ENCODE results near the gene HUWE1. TPM values are rescaled to one million over a fixed set of nuclear protein-coding genes. Genes with fewer than 3 reads are reported as not detected.
A peak's percentile ranks its signal among the peaks of the same experiment; 100 is the strongest.

The HUWE1 gene
- total RNA-seq, 4 donors from 2014 or later, result 65.1 to 104 (median 84.7) TPM

DNA sequence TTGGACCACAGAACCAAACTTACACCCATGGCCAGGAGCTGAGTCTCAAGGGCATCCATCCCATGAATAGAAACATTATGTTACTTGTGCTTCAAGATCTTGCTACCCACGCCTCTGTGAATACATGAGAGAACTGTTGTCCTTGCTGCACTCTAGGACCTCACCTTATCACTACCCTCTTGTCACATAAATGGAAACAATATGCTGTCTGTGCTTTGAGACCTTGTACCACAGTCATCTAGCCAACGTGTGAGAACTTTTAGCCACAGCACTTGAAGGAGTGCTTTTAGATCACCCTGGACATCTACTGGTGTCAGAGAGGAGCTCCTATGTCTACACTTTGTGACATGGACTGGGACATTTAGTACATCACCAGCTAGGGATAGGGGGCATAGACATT is 30.7 kb upstream of the HUWE1 start:
- WGBS, 2 donors (ENCODE audit: low coverage in 1 of 2), result 55% methylated on average over 2 of the region's 2 CpGs; no CpG with 5 or more reads in 1 of the 2 donors
- in situ Hi-C loops (cut with MboI; ENCODE audit: low pct_ligation_motif_present in 1 of 4, low pct_unique_long_range_greater_than_20kb in 1 of 4, low sequenced_read_pairs in 3 of 4), result loop anchor here in 1 of 4 donors (25.0 kb wide), 1 partner anchor 120 kb away; no protein-coding TSS in a partner anchor
- no peaks in the 10 kb centered on the region for H3K4me1 ChIP-seq
- no peak overlapping the region for H3K27ac ChIP-seq
- no peaks in the 10 kb centered on the region for H3K27me3 ChIP-seq
- H3K9me3 ChIP-seq, result no peaks in the 10 kb centered on the region
- intact Hi-C loops (cut with DNase I; ENCODE audit: low total_unique reads), result no loop called here
- no peak for DNase-seq
- TF ChIP-seq, protein P1, sequence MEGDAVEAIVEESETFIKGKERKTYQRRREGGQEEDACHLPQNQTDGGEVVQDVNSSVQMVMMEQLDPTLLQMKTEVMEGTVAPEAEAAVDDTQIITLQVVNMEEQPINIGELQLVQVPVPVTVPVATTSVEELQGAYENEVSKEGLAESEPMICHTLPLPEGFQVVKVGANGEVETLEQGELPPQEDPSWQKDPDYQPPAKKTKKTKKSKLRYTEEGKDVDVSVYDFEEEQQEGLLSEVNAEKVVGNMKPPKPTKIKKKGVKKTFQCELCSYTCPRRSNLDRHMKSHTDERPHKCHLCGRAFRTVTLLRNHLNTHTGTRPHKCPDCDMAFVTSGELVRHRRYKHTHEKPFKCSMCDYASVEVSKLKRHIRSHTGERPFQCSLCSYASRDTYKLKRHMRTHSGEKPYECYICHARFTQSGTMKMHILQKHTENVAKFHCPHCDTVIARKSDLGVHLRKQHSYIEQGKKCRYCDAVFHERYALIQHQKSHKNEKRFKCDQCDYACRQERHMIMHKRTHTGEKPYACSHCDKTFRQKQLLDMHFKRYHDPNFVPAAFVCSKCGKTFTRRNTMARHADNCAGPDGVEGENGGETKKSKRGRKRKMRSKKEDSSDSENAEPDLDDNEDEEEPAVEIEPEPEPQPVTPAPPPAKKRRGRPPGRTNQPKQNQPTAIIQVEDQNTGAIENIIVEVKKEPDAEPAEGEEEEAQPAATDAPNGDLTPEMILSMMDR (IDR thresholded peaks at IDR 0.05), result no peak
- TF ChIP-seq EP300 (IDR thresholded peaks at IDR 0.05; ENCODE audit: low read depth) (no peak), POLR2AphosphoS5 (IDR thresholded peaks at IDR 0.05) (no peak), POLR2A (IDR thresholded peaks at IDR 0.05) (no peak)
- H3K4me3 ChIP-seq, result no peak overlapping the region
- H3K36me3 ChIP-seq, result no peaks in the 10 kb centered on the region

DNA sequence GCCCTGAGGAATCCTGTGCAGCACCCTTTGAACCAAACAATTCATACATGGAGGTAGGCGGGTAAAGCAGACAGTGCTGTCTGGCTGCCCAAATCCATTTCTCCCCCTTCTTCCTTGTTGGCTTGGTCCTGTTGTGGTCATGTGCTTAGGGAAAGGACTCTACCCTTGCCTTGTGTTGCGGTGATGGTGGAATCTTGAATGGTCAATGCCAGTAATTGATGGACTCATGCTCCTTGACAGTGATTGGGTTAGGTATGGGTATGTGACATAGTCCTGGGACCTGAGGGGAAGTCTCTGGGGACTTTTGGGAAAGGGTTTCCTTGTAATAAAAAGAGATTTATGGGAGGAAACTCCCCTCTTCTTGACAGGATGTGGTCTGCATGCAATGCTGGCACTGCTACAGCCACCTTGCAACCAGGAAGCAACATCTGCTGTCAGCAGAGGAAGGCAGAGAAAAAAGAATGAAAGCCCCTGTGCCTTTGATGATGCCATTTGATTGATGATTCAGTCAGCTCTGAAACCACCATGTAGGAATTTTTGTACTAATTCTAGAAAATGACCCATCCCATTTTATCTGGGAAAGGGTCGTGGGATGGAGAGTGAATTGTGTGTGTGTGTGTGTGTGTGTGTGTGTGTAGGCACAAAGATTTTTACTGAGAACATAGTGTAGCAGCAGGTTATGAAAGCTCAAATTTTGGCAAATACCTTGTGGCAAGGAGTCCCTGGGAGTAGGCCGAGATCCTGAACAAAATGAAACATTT is 30.0 kb upstream of the HUWE1 start:
- no peak overlapping the region for H3K27ac ChIP-seq
- H3K27me3 ChIP-seq, result no peaks in the 10 kb centered on the region
- H3K9me3 ChIP-seq, result no peaks in the 10 kb centered on the region
- H3K4me1 ChIP-seq, result no peaks in the 10 kb centered on the region
- intact Hi-C loops (cut with DNase I; ENCODE audit: low total_unique reads), result no loop called here
- no peak overlapping the region for H3K4me3 ChIP-seq
- TF ChIP-seq POLR2AphosphoS5 (IDR thresholded peaks at IDR 0.05), result no peak
- in situ Hi-C loops (cut with MboI; ENCODE audit: low pct_ligation_motif_present in 1 of 4, low pct_unique_long_range_greater_than_20kb in 1 of 4, low sequenced_read_pairs in 3 of 4), result loop anchor here in 1 of 4 donors (25.0 kb wide), 1 partner anchor 121 kb away; no protein-coding TSS in a partner anchor
- no peaks in the 10 kb centered on the region for H3K36me3 ChIP-seq
- WGBS, 2 donors (ENCODE audit: low coverage in 1 of 2), result 82% methylated on average over 4 of the region's 4 CpGs; no CpG with 5 or more reads in 1 of the 2 donors
- DNase-seq, result peak; percentile 15

DNA sequence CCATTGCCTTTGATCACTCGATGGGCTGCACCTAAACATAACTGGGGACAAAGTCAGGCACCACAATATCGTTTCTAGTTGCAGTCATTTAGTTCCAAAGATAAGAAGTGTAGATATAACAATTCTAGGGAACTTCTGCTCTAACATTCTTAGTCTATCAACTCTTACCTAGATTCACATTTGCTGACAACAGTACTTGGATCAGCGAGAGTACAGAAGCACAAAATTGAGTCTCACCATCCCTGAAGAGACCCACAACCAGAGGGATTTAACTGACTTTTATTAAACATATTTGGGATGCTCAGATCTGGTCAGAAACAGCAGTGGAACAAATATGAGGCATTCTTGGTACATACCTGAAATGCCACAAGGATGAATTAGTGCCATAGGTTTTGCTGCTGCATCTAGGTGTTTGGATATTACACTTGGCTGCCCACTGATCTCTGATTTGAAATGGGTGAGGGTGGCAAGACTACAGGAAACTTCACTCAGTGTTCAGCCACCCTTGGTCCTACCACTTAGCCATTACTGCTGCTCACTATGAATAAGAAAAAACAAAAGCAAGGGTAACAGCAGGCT is 28.9 kb upstream of the HUWE1 start:
- WGBS, 2 donors (ENCODE audit: low coverage in 1 of 2), result 44% methylated on average over 3 of the region's 3 CpGs; no CpG with 5 or more reads in 1 of the 2 donors
- H3K27ac ChIP-seq, result peak overlapping the region in 1 of 4 donors; percentile 21
- H3K9me3 ChIP-seq, result no peaks in the 10 kb centered on the region
- intact Hi-C loops (cut with DNase I; ENCODE audit: low total_unique reads) (no loop called here), in situ Hi-C loops (cut with MboI; ENCODE audit: low pct_ligation_motif_present in 1 of 4, low pct_unique_long_range_greater_than_20kb in 1 of 4, low sequenced_read_pairs in 3 of 4) (loop anchor here in 1 of 4 donors (25.0 kb wide), 1 partner anchor 122 kb away; no protein-coding TSS in a partner anchor)
- H3K4me1 ChIP-seq, result no peaks in the 10 kb centered on the region
- H3K4me3 ChIP-seq, result no peak overlapping the region
- no peak for TF ChIP-seq POLR2A (IDR thresholded peaks at IDR 0.05)
- H3K27me3 ChIP-seq, result no peaks in the 10 kb centered on the region
- no peaks in the 10 kb centered on the region for H3K36me3 ChIP-seq
- DNase-seq, result no peak

DNA sequence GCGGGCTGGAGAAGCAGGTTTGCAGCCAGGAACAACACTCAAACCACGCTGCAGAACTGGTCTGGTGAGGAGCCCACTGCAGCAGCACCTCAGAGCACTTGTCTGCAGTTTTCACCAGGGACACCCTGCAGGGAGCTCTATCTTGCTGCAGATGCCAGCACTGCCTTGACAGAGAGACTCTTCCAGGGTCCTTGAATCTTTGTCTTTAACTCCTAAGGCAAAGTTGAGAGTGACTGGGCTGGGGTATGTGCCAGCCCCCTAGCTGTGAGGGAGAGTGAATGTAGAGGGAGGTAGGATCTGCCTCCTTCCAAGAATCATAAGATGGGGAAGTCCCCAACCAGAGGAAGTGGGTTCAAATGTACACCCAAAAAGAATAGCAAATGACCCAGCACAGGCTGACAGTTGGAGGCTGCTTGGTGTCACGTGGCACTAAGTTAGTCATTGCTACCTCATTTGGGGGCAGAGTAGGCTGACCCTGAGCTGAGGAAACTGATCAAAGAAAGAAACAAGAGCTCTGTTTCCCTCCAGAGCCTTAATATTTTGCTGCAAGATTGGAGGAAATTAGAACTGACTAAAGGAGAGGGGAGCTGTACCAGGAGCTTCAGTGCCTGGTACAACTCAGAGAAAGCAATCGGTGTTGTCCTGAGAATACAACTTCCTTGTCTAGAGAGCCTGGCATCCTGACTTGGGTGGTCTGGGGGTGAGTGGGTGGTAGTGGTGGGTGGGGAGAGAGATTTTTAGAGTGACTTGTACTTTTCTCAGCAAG is 28.2 kb upstream of the HUWE1 start:
- TF ChIP-seq EP300 (IDR thresholded peaks at IDR 0.05; ENCODE audit: low read depth), result no peak
- TF ChIP-seq, protein P1 (IDR thresholded peaks at IDR 0.05), result no peak
- no peak for TF ChIP-seq POLR2AphosphoS5 (IDR thresholded peaks at IDR 0.05)
- no peak for TF ChIP-seq POLR2A (IDR thresholded peaks at IDR 0.05)
- no peaks in the 10 kb centered on the region for H3K27me3 ChIP-seq
- no peak overlapping the region for H3K4me3 ChIP-seq
- WGBS, 2 donors (ENCODE audit: low coverage in 1 of 2), result 29% methylated on average over 4 of the region's 4 CpGs; no CpG with 5 or more reads in 1 of the 2 donors
- DNase-seq, result peak; percentile 14
- H3K4me1 ChIP-seq, result no peaks in the 10 kb centered on the region
- intact Hi-C loops (cut with DNase I; ENCODE audit: low total_unique reads), result no loop called here
- no peaks in the 10 kb centered on the region for H3K36me3 ChIP-seq
- H3K27ac ChIP-seq, result peak overlapping the region in 1 of 4 donors; percentile 21
- in situ Hi-C loops (cut with MboI; ENCODE audit: low pct_ligation_motif_present in 1 of 4, low pct_unique_long_range_greater_than_20kb in 1 of 4, low sequenced_read_pairs in 3 of 4), result loop anchor here in 1 of 4 donors (25.0 kb wide), 1 partner anchor 123 kb away; no protein-coding TSS in a partner anchor
- no peaks in the 10 kb centered on the region for H3K9me3 ChIP-seq

Measured in transverse colon (tissue), 4 donors.